Activated CD8-positive, alpha-beta memory T cell treated with anti-CD3 and anti-CD28 coated beads for 24 hours (primary cell): ENCODE data around the gene RBM10.

Experiments used
- DNase-seq: peaks from one replicate; pipeline ENCODE4 v3.0.0-alpha.2; 2020

The RBM10 gene

GRCh38 chrX:47222751-47223350 lies 77.8 kb downstream of the RBM10 start:
- DNase-seq, result no peak

- no peak for DNase-seq
Measured at GRCh38 chrX:47223476-47224250, 78.6 kb downstream of the RBM10 start.

DNA sequence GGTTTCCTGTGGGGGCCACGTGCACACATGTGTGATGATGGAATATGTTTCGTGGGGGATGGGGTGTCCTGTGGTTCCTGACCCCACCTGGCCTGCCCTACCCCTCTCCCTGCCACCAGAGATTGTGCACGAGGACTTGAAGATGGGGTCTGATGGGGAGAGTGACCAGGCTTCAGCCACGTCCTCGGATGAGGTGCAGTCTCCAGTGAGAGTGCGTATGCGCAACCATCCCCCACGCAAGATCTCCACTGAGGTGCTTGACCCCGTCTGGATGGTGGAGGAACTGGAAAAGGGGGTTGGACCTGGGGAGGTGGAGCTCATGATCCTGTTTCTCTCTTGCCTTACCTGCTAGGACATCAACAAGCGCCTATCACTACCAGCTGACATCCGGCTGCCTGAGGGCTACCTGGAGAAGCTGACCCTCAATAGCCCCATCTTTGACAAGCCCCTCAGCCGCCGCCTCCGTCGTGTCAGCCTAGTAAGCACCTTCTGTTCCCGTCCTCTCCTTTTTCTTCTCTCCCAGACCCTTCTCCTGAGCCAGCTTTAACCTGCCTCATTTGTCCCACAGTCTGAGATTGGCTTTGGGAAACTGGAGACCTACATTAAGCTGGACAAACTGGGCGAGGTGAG lies 79.4 kb downstream of the RBM10 start:
- no peak for DNase-seq

GRCh38 chrX:47224896-47225290 lies 79.9 kb downstream of the RBM10 start:
- no peak for DNase-seq

DNA sequence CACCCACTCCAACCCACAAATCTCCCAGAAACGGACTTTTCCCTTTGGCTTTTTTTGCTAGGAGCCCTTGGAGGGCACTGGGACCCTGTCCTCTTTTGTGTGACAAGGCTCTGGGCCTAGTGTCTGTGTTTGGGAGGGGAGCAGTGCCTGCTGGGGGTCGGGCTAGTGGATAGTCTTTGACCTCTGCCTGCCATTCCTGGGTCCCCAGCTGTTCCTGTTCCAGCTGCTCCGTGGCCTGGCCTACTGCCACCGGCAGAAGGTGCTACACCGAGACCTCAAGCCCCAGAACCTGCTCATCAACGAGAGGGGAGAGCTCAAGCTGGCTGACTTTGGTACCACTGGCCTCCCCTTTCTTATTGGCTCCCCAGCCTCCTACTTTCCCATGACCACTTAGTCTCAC lies 81.0 kb downstream of the RBM10 start:
- no peak for DNase-seq

DNA sequence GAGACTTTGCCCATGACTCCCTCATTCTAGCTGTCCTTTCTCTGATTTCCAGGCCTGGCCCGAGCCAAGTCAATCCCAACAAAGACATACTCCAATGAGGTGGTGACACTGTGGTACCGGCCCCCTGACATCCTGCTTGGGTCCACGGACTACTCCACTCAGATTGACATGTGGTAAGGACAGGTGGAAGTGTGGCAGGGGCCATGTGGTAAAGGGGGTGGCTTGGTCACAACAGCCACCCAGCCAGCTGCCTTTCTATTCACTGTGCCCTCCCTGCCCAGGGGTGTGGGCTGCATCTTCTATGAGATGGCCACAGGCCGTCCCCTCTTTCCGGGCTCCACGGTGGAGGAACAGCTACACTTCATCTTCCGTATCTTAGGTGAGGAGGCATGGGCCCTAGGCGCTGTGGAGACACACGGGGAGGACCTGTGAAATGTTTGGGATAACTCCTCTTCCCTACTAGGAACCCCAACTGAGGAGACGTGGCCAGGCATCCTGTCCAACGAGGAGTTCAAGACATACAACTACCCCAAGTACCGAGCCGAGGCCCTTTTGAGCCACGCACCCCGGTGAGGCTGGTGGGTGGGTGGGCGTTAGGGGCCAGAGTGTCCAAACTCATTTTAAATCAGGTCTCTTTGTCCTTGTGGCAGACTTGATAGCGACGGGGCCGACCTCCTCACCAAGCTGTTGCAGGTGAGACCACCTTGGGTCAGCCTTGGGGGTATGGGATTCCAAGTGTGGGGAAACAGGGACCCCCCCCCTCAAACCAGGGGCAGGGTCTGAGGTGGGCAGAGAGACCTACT lies 81.7 kb downstream of the RBM10 start:
- DNase-seq, result no peak

GRCh38 chrX:47227334-47227583 lies 82.2 kb downstream of the RBM10 start:
- no peak for DNase-seq

- no peak for DNase-seq
Measured at GRCh38 chrX:47228550-47229270, 83.7 kb downstream of the RBM10 start.

DNA sequence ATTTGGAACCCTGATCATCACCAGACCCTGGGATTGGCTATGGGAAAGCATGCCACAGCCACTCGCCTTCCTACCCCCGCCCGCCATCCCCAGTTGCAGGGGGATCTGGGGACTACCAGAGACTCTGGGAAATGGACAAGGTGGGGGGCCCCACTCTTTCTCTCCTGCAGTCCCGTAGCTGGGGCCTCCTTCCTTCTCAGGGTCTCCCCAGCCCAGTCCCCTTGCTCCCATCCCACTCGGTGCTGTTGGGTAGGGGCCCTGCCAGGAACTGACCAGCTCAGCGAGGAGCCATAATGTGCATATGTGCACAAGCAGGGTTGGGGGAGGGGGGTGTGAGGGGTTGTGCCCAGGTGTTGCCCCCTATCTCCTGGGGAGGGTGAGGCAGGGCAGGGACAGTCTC lies 84.4 kb downstream of the RBM10 start:
- no peak for DNase-seq

DNA sequence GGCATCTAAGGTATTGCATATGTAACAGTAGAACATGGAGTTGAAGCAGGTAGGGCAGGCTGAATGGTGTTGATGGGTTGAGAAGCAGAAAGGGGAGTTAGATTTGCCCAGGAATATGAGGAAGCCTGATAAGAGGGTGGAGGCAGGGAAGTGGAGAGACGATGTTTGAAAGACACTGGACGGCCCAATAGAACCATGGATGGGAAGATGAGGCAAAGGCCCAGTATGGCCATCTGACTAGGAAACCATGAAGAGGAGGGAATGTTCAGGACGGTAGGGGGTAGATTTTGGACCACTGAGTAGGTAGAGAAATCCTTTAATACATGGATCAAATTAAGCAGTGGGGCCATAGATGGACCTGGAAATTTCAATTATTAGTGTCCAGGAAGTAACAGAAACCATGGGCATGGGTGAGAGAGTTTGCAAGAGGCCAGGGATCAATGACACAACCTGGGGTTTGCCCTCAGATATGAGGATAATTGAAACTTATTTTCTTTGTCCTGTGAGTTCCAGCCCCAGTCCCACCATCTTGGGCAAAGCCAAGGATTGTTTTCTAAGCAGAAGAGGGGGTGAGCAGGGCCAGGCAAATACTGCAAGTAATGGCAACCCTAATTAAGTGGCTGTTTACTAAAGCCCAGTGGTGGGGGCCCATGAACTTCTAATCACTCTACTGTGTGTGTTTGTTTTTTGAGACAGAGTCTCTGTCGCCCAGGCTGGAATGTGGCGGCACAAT lies 85.3 kb downstream of the RBM10 start:
- no peak for DNase-seq

DNA sequence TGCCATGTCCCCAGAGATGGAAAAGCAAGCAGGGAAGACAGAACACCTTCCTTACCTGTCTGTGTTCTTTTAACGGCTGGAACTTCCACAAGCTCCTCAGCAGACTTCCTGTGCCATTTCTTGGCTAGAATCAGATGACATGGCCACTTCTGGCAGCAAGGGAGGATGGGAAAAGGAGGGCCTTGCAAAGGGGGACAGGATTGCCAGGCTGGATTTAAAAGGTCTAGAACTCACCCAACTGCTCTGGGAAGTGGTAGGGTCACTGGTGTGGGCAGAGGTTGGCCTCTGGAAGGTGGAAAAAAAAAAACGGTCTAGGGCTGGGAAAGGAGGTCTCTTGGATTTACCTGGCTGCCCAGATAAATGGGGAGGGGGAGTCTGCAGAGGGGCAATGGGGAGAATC lies 86.1 kb downstream of the RBM10 start:
- DNase-seq, result no peak

DNA sequence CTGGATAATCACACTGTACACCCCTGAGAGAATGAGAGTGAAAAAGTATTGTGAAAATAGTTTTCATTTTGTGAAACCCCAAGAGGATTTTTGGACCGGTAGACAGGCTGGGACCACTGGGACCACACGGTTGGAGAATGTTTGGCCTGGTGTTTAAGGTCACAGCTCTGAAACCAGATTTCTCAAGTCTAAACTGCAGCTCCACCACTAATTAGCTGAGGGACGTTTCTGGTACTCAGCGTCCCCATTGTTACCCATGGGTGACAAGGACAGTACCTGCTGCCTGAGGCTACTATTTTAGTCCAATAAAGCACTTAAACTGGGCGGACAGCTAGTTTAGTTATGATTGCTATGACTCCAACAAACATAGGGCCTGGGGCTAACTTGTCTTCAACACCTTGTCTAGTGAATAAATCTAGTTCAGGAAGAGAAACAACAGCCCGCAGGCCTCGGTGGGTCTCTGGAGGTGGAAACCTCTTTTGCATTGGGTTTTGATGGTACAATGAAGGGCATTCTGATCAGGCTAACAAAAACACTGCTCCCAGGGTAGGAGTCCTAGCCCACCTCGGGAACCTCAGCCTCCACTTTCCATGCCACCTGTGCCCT lies 87.3 kb downstream of the RBM10 start:
- no peak for DNase-seq

GRCh38 chrX:47232803-47233332 lies 87.8 kb downstream of the RBM10 start, which contains the start of gene USP11:
TSS of gene USP11 (plus strand) at chrX:47233009. CDS start at chrX:47233044, 35 bp downstream.
- DNase-seq, result peak; percentile 76

DNA sequence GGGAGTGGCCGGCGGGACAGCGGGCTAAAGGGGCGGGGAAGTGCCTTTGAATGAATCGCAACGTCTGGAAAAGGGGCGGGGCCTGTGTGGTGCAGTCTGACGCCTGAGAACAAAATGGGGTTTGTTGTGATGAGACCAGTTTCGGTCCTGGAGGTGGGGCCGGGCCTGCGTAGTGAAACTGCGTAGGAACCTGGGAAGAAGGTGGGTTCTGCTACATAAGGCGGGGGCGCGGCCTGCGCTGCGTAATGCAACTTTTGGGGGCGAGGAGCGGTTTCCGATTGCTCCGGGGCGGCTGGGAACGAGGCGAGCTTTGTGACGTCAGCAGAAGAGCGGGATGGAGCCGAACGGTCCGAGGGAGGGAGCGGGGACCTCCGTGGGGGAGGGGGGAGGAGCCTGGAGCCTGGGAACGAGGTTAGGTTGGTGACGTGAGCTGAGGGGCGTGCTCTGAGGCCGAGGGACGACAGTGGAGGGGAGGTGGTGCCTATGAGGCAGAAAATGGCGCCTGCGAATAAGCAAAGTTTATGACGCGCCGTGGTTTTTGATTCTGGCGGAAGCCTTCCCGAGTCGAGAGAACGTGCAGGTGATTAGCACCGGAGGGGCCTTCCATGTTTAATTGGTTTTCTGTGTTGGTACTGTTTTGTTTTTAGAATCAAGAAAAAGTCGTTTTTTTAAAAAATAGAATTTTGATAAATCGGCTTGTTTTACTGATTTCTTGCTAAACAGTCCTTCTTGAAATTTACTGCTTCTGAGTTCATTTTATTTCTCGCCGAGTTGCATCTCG lies 88.5 kb downstream of the RBM10 start:
- DNase-seq, result peak; percentile 93

DNA sequence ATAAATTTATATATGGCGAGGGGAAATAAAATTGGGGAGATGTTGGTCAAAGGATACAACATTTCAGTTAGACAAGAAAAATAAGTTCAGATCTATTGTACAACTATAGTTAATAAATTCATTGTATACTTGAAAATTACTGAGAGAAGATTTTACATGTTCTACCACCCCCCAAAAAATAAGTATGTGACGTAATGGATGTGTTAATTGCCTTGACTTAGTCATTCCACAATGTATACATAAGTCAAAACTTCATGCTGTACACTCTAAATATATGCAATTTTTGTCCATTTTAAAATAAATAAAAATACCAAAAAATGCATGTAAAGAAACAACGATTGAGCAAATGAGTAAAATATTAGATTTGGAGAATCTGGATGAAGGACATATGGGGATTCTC lies 89.6 kb downstream of the RBM10 start:
- DNase-seq, result no peak

DNA sequence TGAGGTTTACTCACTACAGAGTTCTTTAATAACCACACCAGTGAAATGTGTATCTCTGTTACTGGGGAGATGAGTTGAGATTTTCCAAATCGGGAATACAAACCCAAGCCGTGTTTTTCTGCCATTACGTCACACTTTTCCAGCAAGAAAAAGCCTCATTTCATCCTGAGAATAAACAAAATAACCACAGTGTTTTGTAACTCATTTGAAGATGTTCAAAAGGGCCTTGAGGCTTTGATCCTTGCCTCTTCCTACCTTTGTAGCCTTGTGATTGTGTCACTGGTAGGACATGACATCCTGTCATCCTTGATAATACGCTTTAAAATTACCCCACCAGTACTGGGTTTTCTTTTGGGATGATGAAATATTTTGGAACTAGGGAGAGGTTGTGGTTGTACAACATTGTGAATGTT lies 90.7 kb downstream of the RBM10 start:
- DNase-seq, result no peak
